VCaP (cell line): Measurements from ENCODE around the gene ARL10.

ENCODE experiments used
- H3K27ac ChIP-seq: fragments of 450-650 bp; 2 replicates; pipeline ENCODE4 v1.5.1; 2017
- CTCF ChIP-seq: fragments of 450-650 bp; conservative IDR thresholded peaks from 2 replicates; pipeline ENCODE4 v1.5.1; 2017; ENCODE audit warnings: mild to moderate bottlenecking, moderate library complexity

The ARL10 gene

GRCh38 chr5:176381423-176381822 is 16.1 kb downstream of the ARL10 start:
- TF ChIP-seq CTCF = no peak
- no peak overlapping the region for H3K27ac ChIP-seq

GRCh38 chr5:176381979-176382378 is 16.7 kb downstream of the ARL10 start:
- no peak for TF ChIP-seq CTCF
- H3K27ac ChIP-seq = no peak overlapping the region

GRCh38 chr5:176382721-176383120 is 17.4 kb downstream of the ARL10 start:
- TF ChIP-seq CTCF = no peak
- no peak overlapping the region for H3K27ac ChIP-seq

GRCh38 chr5:176383248-176383905 is 18.1 kb downstream of the ARL10 start:
- TF ChIP-seq CTCF = no peak
- no peak overlapping the region for H3K27ac ChIP-seq

- TF ChIP-seq CTCF = no peak
- H3K27ac ChIP-seq = no peak overlapping the region
Observed at GRCh38 chr5:176383961-176384360, 18.7 kb downstream of the ARL10 start.

GRCh38 chr5:176384366-176384930 is 19.2 kb downstream of the ARL10 start:
- no peak for TF ChIP-seq CTCF
- H3K27ac ChIP-seq = no peak overlapping the region

- no peak for TF ChIP-seq CTCF
- H3K27ac ChIP-seq = no peak overlapping the region
Observed at GRCh38 chr5:176384991-176385390, 19.7 kb downstream of the ARL10 start.
